ENCODE data around the gene STEAP1B. TPM values are rescaled to one million over a fixed set of nuclear protein-coding genes. Genes with fewer than 3 reads are reported as not detected.

STEAP1B gene
- polyA plus RNA-seq, 3 donors, result 0.16 TPM; not detected in 2

- no peak for TF ChIP-seq CTCF (IDR thresholded peaks at IDR 0.05)
- H3K4me2 ChIP-seq (replicated peaks; ENCODE audit: extremely low read depth, low read length, poor library complexity, severe bottlenecking), result no peak overlapping the region
- no peak overlapping the region for H2AFZ ChIP-seq (ENCODE audit: insufficient read depth, low read depth, low read length, poor library complexity, severe bottlenecking)
- intact Hi-C loops (cut with micrococcal nuclease), result no loop called here
- peaks cover 0 to 2% (median 0%) of the 10 kb centered on the region in 3 donors for H3K27me3 Mint-ChIP-seq (ENCODE audit: low read depth in 3 of 3)
- no peaks in the 10 kb centered on the region for H3K36me3 Mint-ChIP-seq
- no CpG with 5 or more reads among the region's 3 CpGs for WGBS (ENCODE audit: insufficient coverage)
- no peak overlapping the region for H3K9ac ChIP-seq (ENCODE audit: insufficient read depth, low read length, poor library complexity, severe bottlenecking)
- H4K20me1 ChIP-seq (ENCODE audit: insufficient read depth, low read length), result no peaks in the 10 kb centered on the region
- H3K4me1 ChIP-seq (ENCODE audit: control insufficient read depth in 1 of 2, insufficient read depth in 2 of 2, low read length in 2 of 2), result no peaks in the 10 kb centered on the region
- no peaks in the 10 kb centered on the region for H3K9me3 ChIP-seq (replicated peaks in 1 of 2; ENCODE audit: control insufficient read depth in 1 of 2, insufficient read depth in 1 of 2, low read length in 2 of 2)
- no peak overlapping the region for H3K4me3 Mint-ChIP-seq
- no peak overlapping the region for H3K27ac ChIP-seq (ENCODE audit: low read depth in 1 of 2, low read length in 2 of 2)
- H3K9me3 Mint-ChIP-seq, result peaks cover 0 to 2% (median 1%) of the 10 kb centered on the region in 7 donors
- H3K27me3 ChIP-seq (ENCODE audit: control insufficient read depth in 2 of 2, insufficient read depth in 2 of 2, low read length in 2 of 2), result no peaks in the 10 kb centered on the region
- H3K27ac Mint-ChIP-seq, result no peak overlapping the region
- no peaks in the 10 kb centered on the region for H3K36me3 ChIP-seq (replicated peaks in 1 of 2; ENCODE audit: control insufficient read depth in 1 of 2, insufficient read depth in 2 of 2, low read length in 2 of 2)
- no peak for DNase-seq
- H3K79me2 ChIP-seq (ENCODE audit: insufficient read depth, low read length), result no peaks in the 10 kb centered on the region
- peaks cover 1% of the 10 kb centered on the region for H3K4me1 Mint-ChIP-seq
- H3K4me3 ChIP-seq (replicated peaks in 1 of 3; ENCODE audit: low read depth in 2 of 3, low read length in 3 of 3), result no peak overlapping the region
Observed at GRCh38 chr7:22469371-22470143, 30.4 kb downstream of the STEAP1B start.

- Mint-ChIP-seq H3K4me3 (no peak overlapping the region), H3K36me3 (no peaks in the 10 kb centered on the region), H3K9me3 (peaks cover 0 to 6% (median 1%) of the 10 kb centered on the region in 7 donors), H3K27me3 (ENCODE audit: low read depth in 3 of 3) (peaks cover 0 to 2% (median 0%) of the 10 kb centered on the region in 3 donors), H3K27ac (no peak overlapping the region), H3K4me1 (peaks cover 1% of the 10 kb centered on the region)
- H3K4me3 ChIP-seq (replicated peaks in 1 of 3; ENCODE audit: low read depth in 2 of 3, low read length in 3 of 3), result no peak overlapping the region
- no peak for DNase-seq
- no peak overlapping the region for H3K27ac ChIP-seq (ENCODE audit: low read depth in 1 of 2, low read length in 2 of 2)
- no peak overlapping the region for H3K9ac ChIP-seq (ENCODE audit: insufficient read depth, low read length, poor library complexity, severe bottlenecking)
- H3K27me3 ChIP-seq (ENCODE audit: control insufficient read depth in 2 of 2, insufficient read depth in 2 of 2, low read length in 2 of 2), result no peaks in the 10 kb centered on the region
- no peaks in the 10 kb centered on the region for H3K36me3 ChIP-seq (replicated peaks in 1 of 2; ENCODE audit: control insufficient read depth in 1 of 2, insufficient read depth in 2 of 2, low read length in 2 of 2)
- H3K9me3 ChIP-seq (replicated peaks in 1 of 2; ENCODE audit: control insufficient read depth in 1 of 2, insufficient read depth in 1 of 2, low read length in 2 of 2), result no peaks in the 10 kb centered on the region
- H4K20me1 ChIP-seq (ENCODE audit: insufficient read depth, low read length), result no peaks in the 10 kb centered on the region
- no peak overlapping the region for H3K4me2 ChIP-seq (replicated peaks; ENCODE audit: extremely low read depth, low read length, poor library complexity, severe bottlenecking)
- H3K79me2 ChIP-seq (ENCODE audit: insufficient read depth, low read length), result no peaks in the 10 kb centered on the region
- WGBS (ENCODE audit: insufficient coverage), result 100% methylated on average over 1 of the region's 3 CpGs
- H3K4me1 ChIP-seq (ENCODE audit: control insufficient read depth in 1 of 2, insufficient read depth in 2 of 2, low read length in 2 of 2), result no peaks in the 10 kb centered on the region
- no peak for TF ChIP-seq CTCF (IDR thresholded peaks at IDR 0.05)
- H2AFZ ChIP-seq (ENCODE audit: insufficient read depth, low read depth, low read length, poor library complexity, severe bottlenecking), result no peak overlapping the region
- intact Hi-C loops (cut with micrococcal nuclease), result no loop called here
Observed at GRCh38 chr7:22468609-22469008, 31.4 kb downstream of the STEAP1B start.
